Measurements from ENCODE around the gene TRPM4.

GRCh38 chr19:49141352-49141751, 16.2 kb upstream of the TRPM4 start:
- TF ChIP-seq CTCF (IDR thresholded peaks at IDR 0.05 in 8 of 11, conservative IDR thresholded peaks at IDR 0.05 in 3 of 11) = no peak
- no peak for TF ChIP-seq POLR2A (IDR thresholded peaks at IDR 0.05)
- no peak for TF ChIP-seq POLR2AphosphoS5 (IDR thresholded peaks at IDR 0.05)
